Measurements from ENCODE around the gene SORCS1. TPM values are rescaled to one million over a fixed set of nuclear protein-coding genes. Genes with fewer than 3 reads are reported as not detected.

Gene SORCS1
- total and polyA plus RNA-seq, 2 of the 13 experiments (the other 11 are each of a cell fraction or from before 2014, with no cell fraction given), result not detected

GRCh38 chr10:106557053-106557452, 607.5 kb downstream of the SORCS1 start:
- BruUV-seq (replicated peaks), result no TSS peak
- H3K4me2 ChIP-seq (ENCODE audit: low read depth, low read length), result no peak overlapping the region

More at GRCh38 chr10:106557053-106557452, 607.5 kb downstream of the SORCS1 start:
- Histone ChIP-seq H4K20me1 (ENCODE audit: insufficient read depth, low read length) (no peaks in the 10 kb centered on the region), H3K4me1 (ENCODE audit: insufficient read depth, low read length) (no peaks in the 10 kb centered on the region), H3K9me3 (ENCODE audit: low read length) (no peaks in the 10 kb centered on the region), H3K9ac (ENCODE audit: insufficient read depth, low read depth, low read length) (no peak overlapping the region), H2AFZ (ENCODE audit: low read length) (no peak overlapping the region), H3K4me3 (replicated peaks in 1 of 3; ENCODE audit: insufficient read depth in 1 of 3, low read depth in 2 of 3, low read length in 3 of 3) (no peak overlapping the region), H3K27me3 (ENCODE audit: control insufficient read depth in 1 of 2, insufficient read depth in 2 of 2, low read length in 2 of 2) (no peaks in the 10 kb centered on the region), H3K79me2 (ENCODE audit: insufficient read depth, low read length) (no peaks in the 10 kb centered on the region), H3K36me3 (replicated peaks in 1 of 2; ENCODE audit: control insufficient read depth in 1 of 2, insufficient read depth in 2 of 2, low read length in 2 of 2) (no peaks in the 10 kb centered on the region), H3K27ac (ENCODE audit: extremely low read length, insufficient read depth, low read length) (no peak overlapping the region)
- POLR2A ChIA-PET, result no interaction called here
- no peak for ATAC-seq
- no peak for DNase-seq (ENCODE audit: low spot score)
- intact Hi-C loops (cut with micrococcal nuclease; ENCODE audit: unreplicated experiment) (no loop called here), in situ Hi-C loops (cut with HindIII; ENCODE audit: extremely low pct_ligation_motif_present, low pct_unique_long_range_greater_than_20kb) (no loop called here)
- no peak for FAIRE-seq
- CTCF ChIA-PET (ENCODE audit: low intra/inter-chr PET ratio, low total read pairs), result no interaction called here
- TF ChIP-seq FOXA1 (IDR thresholded peaks at IDR 0.05) (no peak), FOXA1 (CRISPR knock-in tag; IDR thresholded peaks at IDR 0.05) (no peak), HOMEZ (CRISPR knock-in tag; IDR thresholded peaks at IDR 0.05; ENCODE audit: low read depth) (no peak), CCAR2 (optimal IDR thresholded peaks at IDR 0.05; ENCODE audit: low read depth, low read length) (no peak), ZNF274 (CRISPR knock-in tag; IDR thresholded peaks at IDR 0.05) (no peak), TBX3 (IDR thresholded peaks at IDR 0.05; ENCODE audit: borderline replicate concordance) (no peak), GABPA (IDR thresholded peaks at IDR 0.05; ENCODE audit: low read depth, low read length) (no peak), GABPA (CRISPR knock-in tag; IDR thresholded peaks at IDR 0.05; ENCODE audit: low read depth) (no peak), ZNF326 (CRISPR knock-in tag; IDR thresholded peaks at IDR 0.05; ENCODE audit: borderline replicate concordance) (no peak), IRF2 (CRISPR knock-in tag; IDR thresholded peaks at IDR 0.05) (no peak), CHD2 (IDR thresholded peaks at IDR 0.05; ENCODE audit: low read depth, low read length) (no peak), AGO2 (optimal IDR thresholded peaks at IDR 0.05; ENCODE audit: low read depth, low read length) (no peak), ZNF737 (CRISPR knock-in tag; IDR thresholded peaks at IDR 0.05; ENCODE audit: borderline replicate concordance) (no peak)
- TF ChIP-seq, protein P1, sequence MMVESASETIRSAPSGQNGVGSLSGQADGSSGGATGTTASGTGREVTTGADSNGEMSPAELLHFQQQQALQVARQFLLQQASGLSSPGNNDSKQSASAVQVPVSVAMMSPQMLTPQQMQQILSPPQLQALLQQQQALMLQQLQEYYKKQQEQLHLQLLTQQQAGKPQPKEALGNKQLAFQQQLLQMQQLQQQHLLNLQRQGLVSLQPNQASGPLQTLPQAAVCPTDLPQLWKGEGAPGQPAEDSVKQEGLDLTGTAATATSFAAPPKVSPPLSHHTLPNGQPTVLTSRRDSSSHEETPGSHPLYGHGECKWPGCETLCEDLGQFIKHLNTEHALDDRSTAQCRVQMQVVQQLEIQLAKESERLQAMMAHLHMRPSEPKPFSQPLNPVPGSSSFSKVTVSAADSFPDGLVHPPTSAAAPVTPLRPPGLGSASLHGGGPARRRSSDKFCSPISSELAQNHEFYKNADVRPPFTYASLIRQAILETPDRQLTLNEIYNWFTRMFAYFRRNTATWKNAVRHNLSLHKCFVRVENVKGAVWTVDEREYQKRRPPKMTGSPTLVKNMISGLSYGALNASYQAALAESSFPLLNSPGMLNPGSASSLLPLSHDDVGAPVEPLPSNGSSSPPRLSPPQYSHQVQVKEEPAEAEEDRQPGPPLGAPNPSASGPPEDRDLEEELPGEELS (CRISPR knock-in tag; IDR thresholded peaks at IDR 0.05), result no peak
- TF ChIP-seq, protein P2, sequence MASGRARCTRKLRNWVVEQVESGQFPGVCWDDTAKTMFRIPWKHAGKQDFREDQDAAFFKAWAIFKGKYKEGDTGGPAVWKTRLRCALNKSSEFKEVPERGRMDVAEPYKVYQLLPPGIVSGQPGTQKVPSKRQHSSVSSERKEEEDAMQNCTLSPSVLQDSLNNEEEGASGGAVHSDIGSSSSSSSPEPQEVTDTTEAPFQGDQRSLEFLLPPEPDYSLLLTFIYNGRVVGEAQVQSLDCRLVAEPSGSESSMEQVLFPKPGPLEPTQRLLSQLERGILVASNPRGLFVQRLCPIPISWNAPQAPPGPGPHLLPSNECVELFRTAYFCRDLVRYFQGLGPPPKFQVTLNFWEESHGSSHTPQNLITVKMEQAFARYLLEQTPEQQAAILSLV (CRISPR knock-in tag; IDR thresholded peaks at IDR 0.05; ENCODE audit: borderline replicate concordance), result no peak

Measured in HepG2 (cell line).